Activated CD8-positive, alpha-beta T cell treated with anti-CD3 and anti-CD28 coated beads for 36 hours (primary cell): ENCODE results near the gene KIAA1755. TPM values are rescaled to one million over a fixed set of nuclear protein-coding genes. Genes with fewer than 3 reads are reported as not detected.

Source experiments
- ATAC-seq: fragments of 200-7000 bp; cut with Tn5 transposase; one replicate; pipeline ENCODE4 v1.10.0; 2021; ENCODE audit warnings: mild to moderate bottlenecking, moderate library complexity
- CTCF ChIA-PET: fragments of 350-600 bp; sonication (Branson Sonifier 250); formaldehyde crosslinking; loops from one replicate; lab custom pipeline; 2021; ENCODE audit warnings: antibody characterized with exemption; lab: Charles Lee
- POLR2A ChIA-PET: fragments of 350-600 bp; sonication (Branson Sonifier 250); formaldehyde crosslinking; loops from one replicate; lab custom pipeline; 2021; ENCODE audit warnings: antibody characterized with exemption; lab: Charles Lee
- DNase-seq: peaks from one replicate; pipeline ENCODE4 v3.0.0-alpha.2; 2020
- H3K27ac Mint-ChIP-seq: one replicate; pipeline ENCODE4 v1.8.0; 2021; ENCODE audit warnings: mild to moderate bottlenecking, mixed read lengths
- H3K27me3 Mint-ChIP-seq: one replicate; pipeline ENCODE4 v1.8.0; 2021; ENCODE audit warnings: mixed read lengths
- H3K36me3 Mint-ChIP-seq: one replicate; pipeline ENCODE4 v1.8.0; 2021; ENCODE audit warnings: low read depth, mixed read lengths
- H3K4me1 Mint-ChIP-seq: one replicate; pipeline ENCODE4 v1.8.0; 2021; ENCODE audit warnings: low read depth, mixed read lengths
- H3K4me3 Mint-ChIP-seq: one replicate; pipeline ENCODE4 v1.8.0; 2021; ENCODE audit warnings: mild to moderate bottlenecking, moderate library complexity, mixed read lengths
- H3K9me3 Mint-ChIP-seq: one replicate; pipeline ENCODE4 v1.8.0; 2021; ENCODE audit warnings: mixed read lengths
- intact Hi-C: fragments of 100-400 bp; cut with micrococcal nuclease; formaldehyde crosslinking; loops from one replicate; pipeline ENCODE4 v1.10.0; 2022
- total RNA-seq, 2 experiments: library from RNA; stranded (reverse); gene quantifications; one replicate each; pipeline ENCODE4 v1.2.3, GENCODE V29; 2021
- TF ChIP-seq, protein P1 (sequence below): fragments of 200-600 bp; IDR thresholded peaks from one replicate; pipeline ENCODE4 v1.8.0; 2022; ENCODE audit warnings: antibody characterized with exemption, mild to moderate bottlenecking

The KIAA1755 gene
- total RNA-seq, 2 experiments from 2014 or later, result not detected

GRCh38 chr20:38245753-38246152, 14.8 kb downstream of the KIAA1755 start:
- TF ChIP-seq, protein P1, sequence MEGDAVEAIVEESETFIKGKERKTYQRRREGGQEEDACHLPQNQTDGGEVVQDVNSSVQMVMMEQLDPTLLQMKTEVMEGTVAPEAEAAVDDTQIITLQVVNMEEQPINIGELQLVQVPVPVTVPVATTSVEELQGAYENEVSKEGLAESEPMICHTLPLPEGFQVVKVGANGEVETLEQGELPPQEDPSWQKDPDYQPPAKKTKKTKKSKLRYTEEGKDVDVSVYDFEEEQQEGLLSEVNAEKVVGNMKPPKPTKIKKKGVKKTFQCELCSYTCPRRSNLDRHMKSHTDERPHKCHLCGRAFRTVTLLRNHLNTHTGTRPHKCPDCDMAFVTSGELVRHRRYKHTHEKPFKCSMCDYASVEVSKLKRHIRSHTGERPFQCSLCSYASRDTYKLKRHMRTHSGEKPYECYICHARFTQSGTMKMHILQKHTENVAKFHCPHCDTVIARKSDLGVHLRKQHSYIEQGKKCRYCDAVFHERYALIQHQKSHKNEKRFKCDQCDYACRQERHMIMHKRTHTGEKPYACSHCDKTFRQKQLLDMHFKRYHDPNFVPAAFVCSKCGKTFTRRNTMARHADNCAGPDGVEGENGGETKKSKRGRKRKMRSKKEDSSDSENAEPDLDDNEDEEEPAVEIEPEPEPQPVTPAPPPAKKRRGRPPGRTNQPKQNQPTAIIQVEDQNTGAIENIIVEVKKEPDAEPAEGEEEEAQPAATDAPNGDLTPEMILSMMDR, result no peak
- ATAC-seq (no peak), DNase-seq (no peak)
- Mint-ChIP-seq H3K9me3 (peaks cover 23% of the 10 kb centered on the region), H3K27me3 (peaks cover 2% of the 10 kb centered on the region), H3K4me3 (no peak overlapping the region), H3K4me1 (no peaks in the 10 kb centered on the region), H3K36me3 (no peaks in the 10 kb centered on the region), H3K27ac (no peak overlapping the region)
- ChIA-PET POLR2A (interaction anchor here (0.5 kb wide), 1 partner anchor 160 kb away, joined by 3 read pairs; no protein-coding TSS in a partner anchor), CTCF (no interaction called here)
- intact Hi-C loops, result no loop called here

DNA sequence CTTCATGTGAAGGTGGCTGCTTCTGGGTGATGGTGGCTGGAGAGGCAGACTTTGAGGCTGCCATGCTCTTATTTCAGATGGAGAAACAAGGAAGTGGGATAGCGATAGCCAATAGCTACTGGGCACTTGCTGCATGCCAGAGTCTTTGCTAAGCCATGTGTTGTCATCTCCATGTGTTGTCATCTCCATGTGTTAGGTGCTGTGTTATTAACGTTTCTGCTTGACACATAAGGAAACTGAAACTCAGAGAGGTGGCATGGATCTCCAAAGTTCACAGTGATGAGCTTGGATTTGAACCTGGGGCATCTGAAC, 16.9 kb downstream of the KIAA1755 start:
- Mint-ChIP-seq H3K36me3 (no peaks in the 10 kb centered on the region), H3K4me3 (no peak overlapping the region), H3K9me3 (peaks cover 23% of the 10 kb centered on the region), H3K27me3 (peaks cover 7% of the 10 kb centered on the region), H3K4me1 (no peaks in the 10 kb centered on the region), H3K27ac (no peak overlapping the region)
- TF ChIP-seq, protein P1, result no peak
- intact Hi-C loops, result no loop called here
- ATAC-seq, result no peak
- ChIA-PET POLR2A (interaction anchor here (0.7 kb wide), 1 partner anchor 60 kb away, joined by 3 read pairs; no protein-coding TSS in a partner anchor), CTCF (interaction anchor here (0.8 to 4.8 kb wide), 4 partner anchors 12 to 679 kb away, joined by 3 to 31 read pairs (median 4); no protein-coding TSS in a partner anchor)
- DNase-seq, result no peak

DNA sequence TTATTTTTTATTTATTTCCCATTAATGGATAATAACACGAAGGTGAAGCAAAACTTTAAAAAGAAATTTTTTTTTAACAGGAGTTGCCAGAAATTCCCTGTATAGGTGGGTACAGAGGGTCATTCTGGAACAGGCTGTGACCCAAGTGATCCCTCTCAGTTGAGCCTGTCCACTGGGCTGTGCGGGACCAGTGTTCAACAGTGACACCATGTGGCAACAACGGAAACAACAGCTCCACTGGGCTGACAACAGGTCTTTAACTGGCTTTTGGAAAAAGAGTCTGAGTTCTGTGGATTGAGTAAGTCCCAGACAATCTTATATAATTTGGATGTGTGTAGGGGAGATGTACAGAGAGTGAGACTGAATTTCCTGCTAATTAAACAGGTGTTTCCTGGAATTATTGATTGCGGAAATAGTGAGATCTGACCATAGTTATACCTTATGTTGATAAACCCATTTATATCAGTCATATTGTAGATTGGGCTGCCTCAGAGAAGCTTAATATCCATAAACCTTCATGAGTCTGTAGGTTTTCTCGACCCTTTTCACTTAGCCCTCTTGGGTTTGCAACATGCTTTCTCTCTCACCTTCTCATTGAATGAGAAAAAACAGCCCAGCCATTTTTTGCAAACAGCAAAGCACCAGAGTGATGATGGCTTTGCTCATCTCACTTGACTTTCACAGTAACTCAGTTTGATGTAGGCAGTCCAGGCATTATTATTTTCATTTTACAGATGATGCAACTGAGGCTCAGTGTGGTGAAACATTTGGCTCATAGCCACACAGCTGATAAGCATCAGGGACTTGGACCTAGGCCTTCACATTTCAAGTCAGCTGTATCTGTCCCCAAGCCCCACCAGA, 17.5 kb downstream of the KIAA1755 start:
- DNase-seq (peak; percentile 55), ATAC-seq (peak; percentile 66)

DNA sequence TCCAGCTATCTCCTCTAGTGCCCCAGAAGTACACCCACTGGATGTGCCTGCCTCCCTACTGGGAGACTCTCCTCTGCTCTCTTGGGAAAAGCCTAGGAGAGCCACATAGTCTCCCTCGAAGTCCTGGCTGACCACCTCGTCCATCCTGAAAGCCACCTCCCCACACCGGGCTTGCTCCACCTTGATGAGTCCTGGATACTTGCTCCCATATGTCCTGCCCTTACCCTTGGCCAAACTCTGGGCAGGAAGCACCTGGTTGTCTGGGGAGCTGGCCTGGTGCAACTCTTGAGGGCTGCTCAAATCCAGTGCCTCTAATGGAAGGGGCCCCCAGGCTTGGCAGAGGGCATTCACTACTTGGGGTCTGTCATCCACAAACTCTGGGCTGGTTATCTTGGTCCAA, 19.3 kb downstream of the KIAA1755 start:
- no peak for DNase-seq

More for the DNA sequence above, 17.5 kb downstream of the KIAA1755 start:
- no peaks in the 10 kb centered on the region for H3K4me1 Mint-ChIP-seq
- intact Hi-C loops, result no loop called here
- TF ChIP-seq, protein P1, result peak; percentile 86
- ChIA-PET CTCF (interaction anchor here (0.7 to 4.8 kb wide), 4 partner anchors 9 to 21 kb away, joined by 3 to 31 read pairs (median 4); no protein-coding TSS in a partner anchor), POLR2A (interaction anchor here (0.7 kb wide), 1 partner anchor 60 kb away, joined by 3 read pairs; no protein-coding TSS in a partner anchor)
- no peak overlapping the region for H3K27ac Mint-ChIP-seq
- H3K36me3 Mint-ChIP-seq, result no peaks in the 10 kb centered on the region
- peaks cover 23% of the 10 kb centered on the region for H3K9me3 Mint-ChIP-seq
- peaks cover 7% of the 10 kb centered on the region for H3K27me3 Mint-ChIP-seq
- no peak overlapping the region for H3K4me3 Mint-ChIP-seq

More for the DNA sequence above, 19.3 kb downstream of the KIAA1755 start:
- Mint-ChIP-seq H3K36me3 (no peaks in the 10 kb centered on the region), H3K9me3 (peaks cover 23% of the 10 kb centered on the region), H3K4me3 (no peak overlapping the region), H3K27me3 (peaks cover 5% of the 10 kb centered on the region), H3K4me1 (no peaks in the 10 kb centered on the region), H3K27ac (no peak overlapping the region)
- intact Hi-C loops, result no loop called here
- ChIA-PET CTCF (interaction anchor here (4.8 kb wide), 1 partner anchor 20 kb away, joined by 31 read pairs; no protein-coding TSS in a partner anchor), POLR2A (no interaction called here)
- TF ChIP-seq, protein P1, result no peak
- no peak for ATAC-seq
